Sigmoid colon (tissue), 3 donors: Measurements from ENCODE around the gene EPHB1.

ENCODE experiments used
- CTCF ChIP-seq, 4 experiments: fragments of 450-650 bp in 3 of 4; fragments of 200-600 bp in 1 of 4; IDR thresholded peaks; one replicate each; pipeline ENCODE4 v1.5.1; 2016 to 2019; ENCODE audit warnings: antibody characterized with exemption in 4 of 4, mild to moderate bottlenecking in 3 of 4, moderate library complexity in 2 of 4
- POLR2A ChIP-seq, 2 donors: fragments of 450-650 bp; IDR thresholded peaks; one replicate each; pipeline ENCODE4 v1.6.1; 2016; ENCODE audit warnings: antibody characterized with exemption in 2 of 2, mild to moderate bottlenecking in 2 of 2, moderate library complexity in 2 of 2

- TF ChIP-seq CTCF (IDR thresholded peaks at IDR 0.05) (no peak), POLR2A (IDR thresholded peaks at IDR 0.05) (no peak)
Measured at GRCh38 chr3:134748698-134749097, 46.4 kb upstream of the EPHB1 start.
